GM19025 (cell line): ENCODE measurements around the gene B3GALT4.
"Not testable (repeated sequence)": the region's sequence is repeated elsewhere in the genome, so short reads cannot be mapped to it uniquely, and the experiment has no call there.

Source experiments
- ATAC-seq: cut with Tn5 transposase; IDR thresholded peaks from one replicate; pipeline ENCODE4 v1.9.1; 2021; ENCODE audit warnings: mild to moderate bottlenecking, low read depth, moderate library complexity; ENCODE audit not compliant: unreplicated experiment

B3GALT4 gene

GRCh38 chr6:33271468-33272274 is 5.3 kb upstream of the B3GALT4 start, which contains the start of the genes RPS18 and VPS52:
Gene RPS18 (plus strand): TSS chr6:33272075. CDS start chr6:33272120, 45 bp downstream.
Gene VPS52 (minus strand): TSS chr6:33271876. CDS start chr6:33271675, 201 bp downstream.
- peak; percentile 63 for ATAC-seq

- ATAC-seq = no peak
These were observed 4.4 kb upstream of the B3GALT4 start for GRCh38 chr6:33272275-33273128.

- ATAC-seq = no peak
These were observed 3.6 kb upstream of the B3GALT4 start for GRCh38 chr6:33273129-33273923.

GRCh38 chr6:33273924-33274902 is 2.7 kb upstream of the B3GALT4 start:
- ATAC-seq = no peak

GRCh38 chr6:33275795-33276580 is 935 bp upstream of the B3GALT4 start:
- not testable (repeated sequence) for ATAC-seq

- ATAC-seq = no peak
These were observed 401 bp upstream of the B3GALT4 start for GRCh38 chr6:33276581-33276863.

GRCh38 chr6:33277663-33278391 is 904 bp downstream of the B3GALT4 start:
- no peak for ATAC-seq

- ATAC-seq = no peak
These were observed 1.4 kb downstream of the B3GALT4 start for GRCh38 chr6:33278392-33278741.

- ATAC-seq = no peak
These were observed 1.9 kb downstream of the B3GALT4 start for GRCh38 chr6:33278810-33279209.

- ATAC-seq = no peak
These were observed 2.4 kb downstream of the B3GALT4 start for GRCh38 chr6:33279257-33279695.

GRCh38 chr6:33279971-33280511 is 3.1 kb downstream of the B3GALT4 start:
- no peak for ATAC-seq

GRCh38 chr6:33280539-33280938 is 3.6 kb downstream of the B3GALT4 start:
- ATAC-seq = no peak

- ATAC-seq = not testable (repeated sequence)
These were observed 8.3 kb downstream of the B3GALT4 start for GRCh38 chr6:33285214-33285613.

- ATAC-seq = no peak
These were observed 10.3 kb downstream of the B3GALT4 start for GRCh38 chr6:33286946-33287914.

GRCh38 chr6:33288141-33288920 is 11.4 kb downstream of the B3GALT4 start:
- no peak for ATAC-seq
